ENCODE data around the gene RGS17. TPM values are rescaled to one million over a fixed set of nuclear protein-coding genes. Genes with fewer than 3 reads are reported as not detected.
A peak's percentile ranks its signal among the peaks of the same experiment; 100 is the strongest.

The RGS17 gene
- total RNA-seq, 1 donor from 2014 or later: 0.26 TPM

GRCh38 chr6:152982904-152983636, 148.0 kb downstream of the RGS17 start, which contains the start of gene FBXO5:
Gene FBXO5 (minus strand): TSS chr6:152983041. CDS start chr6:152982959, 82 bp downstream.
- Histone ChIP-seq H3K36me3 (no peaks in the 10 kb centered on the region), H3K27ac (peak within 1 kb of the TSS; percentile 95), H3K4me1 (peaks cover 24% of the 10 kb centered on the region), H3K9me3 (no peaks in the 10 kb centered on the region), H3K4me3 (peak within 1 kb of the TSS; percentile 94), H3K27me3 (no peaks in the 10 kb centered on the region)
- DNase-seq: peak; percentile 99
- peak; percentile 99 for ATAC-seq
- intact Hi-C loops (cut with DNase I): no loop called here
- TF ChIP-seq, protein P1, sequence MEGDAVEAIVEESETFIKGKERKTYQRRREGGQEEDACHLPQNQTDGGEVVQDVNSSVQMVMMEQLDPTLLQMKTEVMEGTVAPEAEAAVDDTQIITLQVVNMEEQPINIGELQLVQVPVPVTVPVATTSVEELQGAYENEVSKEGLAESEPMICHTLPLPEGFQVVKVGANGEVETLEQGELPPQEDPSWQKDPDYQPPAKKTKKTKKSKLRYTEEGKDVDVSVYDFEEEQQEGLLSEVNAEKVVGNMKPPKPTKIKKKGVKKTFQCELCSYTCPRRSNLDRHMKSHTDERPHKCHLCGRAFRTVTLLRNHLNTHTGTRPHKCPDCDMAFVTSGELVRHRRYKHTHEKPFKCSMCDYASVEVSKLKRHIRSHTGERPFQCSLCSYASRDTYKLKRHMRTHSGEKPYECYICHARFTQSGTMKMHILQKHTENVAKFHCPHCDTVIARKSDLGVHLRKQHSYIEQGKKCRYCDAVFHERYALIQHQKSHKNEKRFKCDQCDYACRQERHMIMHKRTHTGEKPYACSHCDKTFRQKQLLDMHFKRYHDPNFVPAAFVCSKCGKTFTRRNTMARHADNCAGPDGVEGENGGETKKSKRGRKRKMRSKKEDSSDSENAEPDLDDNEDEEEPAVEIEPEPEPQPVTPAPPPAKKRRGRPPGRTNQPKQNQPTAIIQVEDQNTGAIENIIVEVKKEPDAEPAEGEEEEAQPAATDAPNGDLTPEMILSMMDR (IDR thresholded peaks at IDR 0.05): no peak

GRCh38 chr6:152981989-152982903, 148.8 kb downstream of the RGS17 start:
- ATAC-seq (no peak), DNase-seq (peak; percentile 63)
- H3K27me3 ChIP-seq: no peaks in the 10 kb centered on the region
- H3K4me3 ChIP-seq: peak overlapping the region; percentile 94
- H3K9me3 ChIP-seq: no peaks in the 10 kb centered on the region
- H3K27ac ChIP-seq: no peak overlapping the region
- TF ChIP-seq, protein P1 (IDR thresholded peaks at IDR 0.05): no peak
- H3K36me3 ChIP-seq: no peaks in the 10 kb centered on the region
- intact Hi-C loops (cut with DNase I): no loop called here
- H3K4me1 ChIP-seq: peaks cover 24% of the 10 kb centered on the region

- Histone ChIP-seq H3K4me3 (no peak overlapping the region), H3K9me3 (no peaks in the 10 kb centered on the region), H3K4me1 (peaks cover 24% of the 10 kb centered on the region), H3K27me3 (no peaks in the 10 kb centered on the region), H3K36me3 (no peaks in the 10 kb centered on the region), H3K27ac (no peak overlapping the region)
- ATAC-seq: no peak
- DNase-seq: no peak
- TF ChIP-seq, protein P1 (IDR thresholded peaks at IDR 0.05): no peak
- intact Hi-C loops (cut with DNase I): no loop called here
Measured at GRCh38 chr6:152981219-152981618, 149.9 kb downstream of the RGS17 start.

DNA sequence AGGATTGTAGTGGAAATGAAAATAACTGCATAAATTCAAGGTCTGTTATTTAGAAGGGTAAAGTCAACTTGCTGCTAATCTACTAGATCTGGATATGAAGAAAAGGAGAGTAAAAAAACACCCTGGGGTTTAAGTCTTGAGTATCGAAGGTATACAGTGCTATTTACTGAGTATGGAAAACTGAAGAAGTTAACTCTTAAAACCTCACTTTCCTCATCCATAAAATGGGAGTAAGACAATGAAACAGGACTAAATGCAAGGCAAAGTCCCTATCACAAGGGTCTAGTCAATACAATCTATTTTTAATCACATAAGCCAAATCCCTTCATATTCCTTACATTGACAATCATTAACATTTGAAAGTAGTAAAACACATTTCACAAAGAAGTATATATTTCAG, 150.4 kb downstream of the RGS17 start:
- DNase-seq (no peak), ATAC-seq (no peak)
- Histone ChIP-seq H3K4me1 (peaks cover 24% of the 10 kb centered on the region), H3K4me3 (no peak overlapping the region), H3K27ac (no peak overlapping the region), H3K27me3 (no peaks in the 10 kb centered on the region), H3K9me3 (no peaks in the 10 kb centered on the region), H3K36me3 (no peaks in the 10 kb centered on the region)
- TF ChIP-seq, protein P1 (IDR thresholded peaks at IDR 0.05): no peak
- intact Hi-C loops (cut with DNase I): no loop called here

DNA sequence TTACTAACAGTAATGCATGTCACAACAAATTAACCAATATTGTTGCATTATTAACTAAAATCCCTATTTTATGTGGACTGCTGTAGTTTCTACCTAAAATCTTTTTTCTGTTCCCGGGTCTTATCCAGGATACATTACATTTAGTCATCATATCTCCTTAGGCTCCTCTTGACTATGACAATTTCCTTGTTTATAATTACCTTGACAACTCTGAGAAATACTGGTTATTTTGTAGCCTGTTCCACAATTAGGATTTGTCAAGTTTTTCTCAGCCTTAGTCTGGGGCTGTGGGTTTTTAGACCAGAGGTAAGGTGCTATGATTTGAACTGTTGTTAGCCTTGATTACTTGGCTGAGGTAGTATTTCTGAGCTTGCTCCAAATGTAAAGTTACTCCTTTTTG, 152.0 kb downstream of the RGS17 start:
- TF ChIP-seq, protein P1 (IDR thresholded peaks at IDR 0.05): no peak
- intact Hi-C loops (cut with DNase I): no loop called here
- H3K27ac ChIP-seq: no peak overlapping the region
- H3K9me3 ChIP-seq: no peaks in the 10 kb centered on the region
- ATAC-seq: no peak
- no peaks in the 10 kb centered on the region for H3K27me3 ChIP-seq
- DNase-seq: no peak
- H3K36me3 ChIP-seq: no peaks in the 10 kb centered on the region
- no peak overlapping the region for H3K4me3 ChIP-seq
- peaks cover 19% of the 10 kb centered on the region for H3K4me1 ChIP-seq
